ENCODE results near the gene SLC12A7.

- TF ChIP-seq CTCF (IDR thresholded peaks at IDR 0.05) (no peak), PRDM15 (CRISPR knock-in tag; IDR thresholded peaks at IDR 0.05) (no peak), FOXK1 (CRISPR knock-in tag; IDR thresholded peaks at IDR 0.05) (no peak), ARID4B (CRISPR knock-in tag; IDR thresholded peaks at IDR 0.05; ENCODE audit: borderline replicate concordance) (no peak), MXD4 (CRISPR knock-in tag; IDR thresholded peaks at IDR 0.05; ENCODE audit: borderline replicate concordance) (no peak), ZNF121 (CRISPR knock-in tag; IDR thresholded peaks at IDR 0.05) (no peak), NFATC4 (CRISPR knock-in tag; IDR thresholded peaks at IDR 0.05) (no peak), ZNF416 (CRISPR knock-in tag; IDR thresholded peaks at IDR 0.05) (no peak), E2F1 (CRISPR knock-in tag; IDR thresholded peaks at IDR 0.05) (no peak), IRF1 (CRISPR knock-in tag; IDR thresholded peaks at IDR 0.05) (no peak), ZMAT4 (CRISPR knock-in tag; IDR thresholded peaks at IDR 0.05) (no peak), PREB (CRISPR knock-in tag; IDR thresholded peaks at IDR 0.05; ENCODE audit: borderline replicate concordance) (no peak)
Measured at GRCh38 chr5:1133510-1134201, 21.8 kb upstream of the SLC12A7 start.
